ENCODE data around the gene RGMB.

Gene RGMB

GRCh38 chr5:98827588-98828284 lies 54.3 kb downstream of the RGMB start:
- no peak for DNase-seq (ENCODE audit: low read depth)

- DNase-seq (ENCODE audit: low read depth) = no peak
These were observed 62.7 kb downstream of the RGMB start for GRCh38 chr5:98836175-98836574.

GRCh38 chr5:98839469-98840383 lies 66.3 kb downstream of the RGMB start:
- DNase-seq (ENCODE audit: low read depth) = no peak

- no peak for DNase-seq (ENCODE audit: low read depth)
These were observed 67.5 kb downstream of the RGMB start for GRCh38 chr5:98840946-98841345.

- no peak for DNase-seq (ENCODE audit: low read depth)
These were observed 70.0 kb downstream of the RGMB start for GRCh38 chr5:98843481-98843880.

- no peak for DNase-seq (ENCODE audit: low read depth)
These were observed 71.4 kb downstream of the RGMB start for GRCh38 chr5:98844865-98845264.

- no peak for DNase-seq (ENCODE audit: low read depth)
These were observed 72.4 kb downstream of the RGMB start for GRCh38 chr5:98845878-98846277.

Data from activated T-cell treated with anti-CD3 and anti-CD28 coated beads for 24 hours (primary cell).